ENCODE data around the gene ASB16.
"Not testable (repeated sequence)": the region's sequence is repeated elsewhere in the genome, so short reads cannot be mapped to it uniquely, and the experiment has no call there.

DNA sequence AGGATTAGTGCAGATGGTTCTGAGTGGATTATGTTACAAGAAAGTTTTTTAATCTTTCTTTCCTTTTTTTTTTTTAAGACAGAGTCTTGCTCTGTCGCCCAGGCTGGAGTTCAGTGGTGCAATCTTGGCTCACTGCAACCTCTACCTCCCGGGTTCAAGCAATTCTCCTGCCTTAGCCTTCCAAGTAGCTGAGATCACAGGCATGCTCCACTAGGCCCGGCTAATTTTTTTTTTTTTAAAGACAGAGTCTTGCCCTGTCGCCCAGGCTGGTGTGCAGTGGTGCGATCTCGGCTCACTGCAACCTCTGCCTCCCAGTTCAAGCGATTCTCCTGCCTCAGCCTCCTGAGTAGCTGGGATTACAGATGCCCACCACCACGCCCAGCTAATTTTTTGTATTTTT lies 26.6 kb upstream of the ASB16 start:
- not testable (repeated sequence) for TF ChIP-seq POLR2A (IDR thresholded peaks at IDR 0.05)
- TF ChIP-seq, protein P1, sequence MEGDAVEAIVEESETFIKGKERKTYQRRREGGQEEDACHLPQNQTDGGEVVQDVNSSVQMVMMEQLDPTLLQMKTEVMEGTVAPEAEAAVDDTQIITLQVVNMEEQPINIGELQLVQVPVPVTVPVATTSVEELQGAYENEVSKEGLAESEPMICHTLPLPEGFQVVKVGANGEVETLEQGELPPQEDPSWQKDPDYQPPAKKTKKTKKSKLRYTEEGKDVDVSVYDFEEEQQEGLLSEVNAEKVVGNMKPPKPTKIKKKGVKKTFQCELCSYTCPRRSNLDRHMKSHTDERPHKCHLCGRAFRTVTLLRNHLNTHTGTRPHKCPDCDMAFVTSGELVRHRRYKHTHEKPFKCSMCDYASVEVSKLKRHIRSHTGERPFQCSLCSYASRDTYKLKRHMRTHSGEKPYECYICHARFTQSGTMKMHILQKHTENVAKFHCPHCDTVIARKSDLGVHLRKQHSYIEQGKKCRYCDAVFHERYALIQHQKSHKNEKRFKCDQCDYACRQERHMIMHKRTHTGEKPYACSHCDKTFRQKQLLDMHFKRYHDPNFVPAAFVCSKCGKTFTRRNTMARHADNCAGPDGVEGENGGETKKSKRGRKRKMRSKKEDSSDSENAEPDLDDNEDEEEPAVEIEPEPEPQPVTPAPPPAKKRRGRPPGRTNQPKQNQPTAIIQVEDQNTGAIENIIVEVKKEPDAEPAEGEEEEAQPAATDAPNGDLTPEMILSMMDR (IDR thresholded peaks at IDR 0.05): not testable (repeated sequence)

All from thyroid gland (tissue), 4 donors.